ENCODE results near the gene OST4.

DNA sequence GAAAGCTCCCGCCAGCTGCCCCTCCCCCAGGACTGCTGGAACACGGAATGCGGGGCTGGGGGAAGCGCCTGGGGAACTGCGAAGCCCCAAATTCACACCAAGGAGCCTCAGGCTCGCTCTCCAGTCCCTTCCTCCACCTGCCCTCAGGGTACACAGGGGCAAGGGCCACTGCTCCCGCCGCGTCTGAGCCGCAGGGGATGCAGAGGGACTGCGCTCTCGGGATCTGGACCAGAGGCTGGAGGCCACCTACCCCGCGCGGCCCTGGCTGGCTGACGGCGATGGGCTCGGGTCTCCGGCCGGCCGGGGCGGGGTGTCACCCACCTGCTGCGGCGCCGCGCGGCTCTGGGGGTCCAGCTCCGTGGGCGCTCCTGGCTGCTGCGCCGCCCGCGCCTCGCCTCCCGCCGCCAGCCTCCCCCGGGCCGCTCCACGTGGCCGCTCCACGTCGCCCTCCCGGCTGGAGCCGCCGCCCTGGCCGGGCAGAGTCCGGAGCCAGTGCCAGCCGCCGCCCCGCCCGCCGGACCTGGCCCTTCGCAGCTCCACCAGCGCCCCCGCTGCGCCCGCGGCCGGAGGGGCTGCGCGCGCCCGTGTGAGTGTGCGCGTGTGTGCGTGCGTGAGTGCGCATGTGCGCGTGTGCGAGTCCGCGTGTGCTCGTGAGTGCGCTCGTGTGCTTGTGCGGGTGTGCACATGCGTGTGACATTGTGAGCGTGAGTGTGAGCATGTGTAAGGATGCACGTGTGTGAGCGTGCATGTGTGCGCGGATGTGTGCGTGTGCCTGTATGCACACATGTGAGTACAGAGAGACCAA, 47.3 kb upstream of the OST4 start, which contains the start of gene CGREF1:
- TF ChIP-seq, protein P1, sequence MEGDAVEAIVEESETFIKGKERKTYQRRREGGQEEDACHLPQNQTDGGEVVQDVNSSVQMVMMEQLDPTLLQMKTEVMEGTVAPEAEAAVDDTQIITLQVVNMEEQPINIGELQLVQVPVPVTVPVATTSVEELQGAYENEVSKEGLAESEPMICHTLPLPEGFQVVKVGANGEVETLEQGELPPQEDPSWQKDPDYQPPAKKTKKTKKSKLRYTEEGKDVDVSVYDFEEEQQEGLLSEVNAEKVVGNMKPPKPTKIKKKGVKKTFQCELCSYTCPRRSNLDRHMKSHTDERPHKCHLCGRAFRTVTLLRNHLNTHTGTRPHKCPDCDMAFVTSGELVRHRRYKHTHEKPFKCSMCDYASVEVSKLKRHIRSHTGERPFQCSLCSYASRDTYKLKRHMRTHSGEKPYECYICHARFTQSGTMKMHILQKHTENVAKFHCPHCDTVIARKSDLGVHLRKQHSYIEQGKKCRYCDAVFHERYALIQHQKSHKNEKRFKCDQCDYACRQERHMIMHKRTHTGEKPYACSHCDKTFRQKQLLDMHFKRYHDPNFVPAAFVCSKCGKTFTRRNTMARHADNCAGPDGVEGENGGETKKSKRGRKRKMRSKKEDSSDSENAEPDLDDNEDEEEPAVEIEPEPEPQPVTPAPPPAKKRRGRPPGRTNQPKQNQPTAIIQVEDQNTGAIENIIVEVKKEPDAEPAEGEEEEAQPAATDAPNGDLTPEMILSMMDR (IDR thresholded peaks at IDR 0.05), result no peak
- no peak for TF ChIP-seq EZH2phosphoT487 (IDR thresholded peaks at IDR 0.05)
